HEK293 (cell line): Measurements from ENCODE around the gene MCU.

Experiments
- YY1 ChIP-seq: fragments of 450-650 bp; formaldehyde crosslinking; IDR thresholded peaks from 2 replicates; pipeline ENCODE4 v1.5.1; 2018; ENCODE audit warnings: missing biosample characterization, missing genetic modification characterization
- ZFP69B ChIP-seq: fragments of 450-650 bp; formaldehyde crosslinking; IDR thresholded peaks from 2 replicates; pipeline ENCODE4 v1.5.1; 2016; ENCODE audit warnings: missing biosample characterization, missing genetic modification characterization
- ZNF426 ChIP-seq: fragments of 450-650 bp; formaldehyde crosslinking; IDR thresholded peaks from 2 replicates; pipeline ENCODE4 v1.5.1; 2017; ENCODE audit warnings: missing biosample characterization, missing genetic modification characterization, mild to moderate bottlenecking, inconsistent platforms, moderate library complexity
- ZNF610 ChIP-seq: fragments of 450-650 bp; formaldehyde crosslinking; IDR thresholded peaks from 2 replicates; pipeline ENCODE4 v1.5.1; 2016; ENCODE audit warnings: missing biosample characterization, missing genetic modification characterization, borderline replicate concordance
- ZNF707 ChIP-seq: fragments of 450-650 bp; formaldehyde crosslinking; IDR thresholded peaks from 2 replicates; pipeline ENCODE4 v1.5.1; 2016; ENCODE audit warnings: missing biosample characterization, missing genetic modification characterization
- ZNF76 ChIP-seq: fragments of 450-650 bp; formaldehyde crosslinking; IDR thresholded peaks from 2 replicates; pipeline ENCODE4; 2016; ENCODE audit warnings: low read depth, missing biosample characterization, missing genetic modification characterization, borderline replicate concordance
- TF ChIP-seq, protein P1 (sequence below): fragments of 450-650 bp; formaldehyde crosslinking; IDR thresholded peaks from 2 replicates; pipeline ENCODE4 v1.5.1; 2016; ENCODE audit warnings: missing biosample characterization, missing genetic modification characterization
- TF ChIP-seq, protein P2 (sequence below): fragments of 450-650 bp; formaldehyde crosslinking; IDR thresholded peaks from 2 replicates; pipeline ENCODE4 v1.5.1; 2016; ENCODE audit warnings: missing biosample characterization, missing genetic modification characterization
- TF ChIP-seq, protein P3 (sequence below): fragments of 450-650 bp; formaldehyde crosslinking; IDR thresholded peaks from 2 replicates; pipeline ENCODE4 v1.5.1; 2016; ENCODE audit warnings: missing biosample characterization, missing genetic modification characterization
- TF ChIP-seq, protein P4 (sequence below): sonication (generic); formaldehyde crosslinking; IDR thresholded peaks from 2 replicates; pipeline ENCODE4 v1.8.1; 2022; ENCODE audit warnings: mild to moderate bottlenecking, moderate library complexity, missing genetic modification reagents

DNA sequence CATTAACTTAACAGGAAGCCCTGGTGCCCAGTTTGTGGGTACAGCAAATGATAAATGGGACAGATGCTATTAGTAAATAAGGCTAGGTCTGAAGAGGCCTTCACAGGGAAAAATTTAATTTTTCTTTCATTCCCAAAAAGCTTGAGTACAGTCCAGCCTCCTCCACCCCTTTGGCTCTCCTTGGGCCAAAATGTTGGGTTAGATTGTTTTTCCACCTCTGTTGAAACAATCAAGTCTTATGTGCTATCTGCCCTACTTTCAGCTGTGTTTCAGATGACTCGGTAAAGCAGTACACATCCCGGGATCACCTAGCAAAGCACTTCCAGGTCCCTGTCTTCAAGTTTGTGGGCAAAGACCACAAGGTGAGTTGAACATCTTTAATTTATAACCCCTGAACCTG lies 238.3 kb downstream of the MCU start:
- TF ChIP-seq YY1 (tag by site-specific recombination), result no peak
- TF ChIP-seq, protein P1, sequence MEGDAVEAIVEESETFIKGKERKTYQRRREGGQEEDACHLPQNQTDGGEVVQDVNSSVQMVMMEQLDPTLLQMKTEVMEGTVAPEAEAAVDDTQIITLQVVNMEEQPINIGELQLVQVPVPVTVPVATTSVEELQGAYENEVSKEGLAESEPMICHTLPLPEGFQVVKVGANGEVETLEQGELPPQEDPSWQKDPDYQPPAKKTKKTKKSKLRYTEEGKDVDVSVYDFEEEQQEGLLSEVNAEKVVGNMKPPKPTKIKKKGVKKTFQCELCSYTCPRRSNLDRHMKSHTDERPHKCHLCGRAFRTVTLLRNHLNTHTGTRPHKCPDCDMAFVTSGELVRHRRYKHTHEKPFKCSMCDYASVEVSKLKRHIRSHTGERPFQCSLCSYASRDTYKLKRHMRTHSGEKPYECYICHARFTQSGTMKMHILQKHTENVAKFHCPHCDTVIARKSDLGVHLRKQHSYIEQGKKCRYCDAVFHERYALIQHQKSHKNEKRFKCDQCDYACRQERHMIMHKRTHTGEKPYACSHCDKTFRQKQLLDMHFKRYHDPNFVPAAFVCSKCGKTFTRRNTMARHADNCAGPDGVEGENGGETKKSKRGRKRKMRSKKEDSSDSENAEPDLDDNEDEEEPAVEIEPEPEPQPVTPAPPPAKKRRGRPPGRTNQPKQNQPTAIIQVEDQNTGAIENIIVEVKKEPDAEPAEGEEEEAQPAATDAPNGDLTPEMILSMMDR (tag by site-specific recombination), result no peak
- TF ChIP-seq, protein P2, sequence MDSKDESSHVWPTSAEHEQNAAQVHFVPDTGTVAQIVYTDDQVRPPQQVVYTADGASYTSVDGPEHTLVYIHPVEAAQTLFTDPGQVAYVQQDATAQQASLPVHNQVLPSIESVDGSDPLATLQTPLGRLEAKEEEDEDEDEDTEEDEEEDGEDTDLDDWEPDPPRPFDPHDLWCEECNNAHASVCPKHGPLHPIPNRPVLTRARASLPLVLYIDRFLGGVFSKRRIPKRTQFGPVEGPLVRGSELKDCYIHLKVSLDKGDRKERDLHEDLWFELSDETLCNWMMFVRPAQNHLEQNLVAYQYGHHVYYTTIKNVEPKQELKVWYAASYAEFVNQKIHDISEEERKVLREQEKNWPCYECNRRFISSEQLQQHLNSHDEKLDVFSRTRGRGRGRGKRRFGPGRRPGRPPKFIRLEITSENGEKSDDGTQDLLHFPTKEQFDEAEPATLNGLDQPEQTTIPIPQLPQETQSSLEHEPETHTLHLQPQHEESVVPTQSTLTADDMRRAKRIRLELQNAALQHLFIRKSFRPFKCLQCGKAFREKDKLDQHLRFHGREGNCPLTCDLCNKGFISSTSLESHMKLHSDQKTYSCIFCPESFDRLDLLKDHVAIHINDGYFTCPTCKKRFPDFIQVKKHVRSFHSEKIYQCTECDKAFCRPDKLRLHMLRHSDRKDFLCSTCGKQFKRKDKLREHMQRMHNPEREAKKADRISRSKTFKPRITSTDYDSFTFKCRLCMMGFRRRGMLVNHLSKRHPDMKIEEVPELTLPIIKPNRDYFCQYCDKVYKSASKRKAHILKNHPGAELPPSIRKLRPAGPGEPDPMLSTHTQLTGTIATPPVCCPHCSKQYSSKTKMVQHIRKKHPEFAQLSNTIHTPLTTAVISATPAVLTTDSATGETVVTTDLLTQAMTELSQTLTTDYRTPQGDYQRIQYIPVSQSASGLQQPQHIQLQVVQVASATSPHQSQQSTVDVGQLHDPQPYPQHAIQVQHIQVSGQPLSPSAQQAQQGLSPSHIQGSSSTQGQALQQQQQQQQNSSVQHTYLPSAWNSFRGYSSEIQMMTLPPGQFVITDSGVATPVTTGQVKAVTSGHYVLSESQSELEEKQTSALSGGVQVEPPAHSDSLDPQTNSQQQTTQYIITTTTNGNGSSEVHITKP (tag by site-specific recombination), result no peak
- TF ChIP-seq, protein P3, sequence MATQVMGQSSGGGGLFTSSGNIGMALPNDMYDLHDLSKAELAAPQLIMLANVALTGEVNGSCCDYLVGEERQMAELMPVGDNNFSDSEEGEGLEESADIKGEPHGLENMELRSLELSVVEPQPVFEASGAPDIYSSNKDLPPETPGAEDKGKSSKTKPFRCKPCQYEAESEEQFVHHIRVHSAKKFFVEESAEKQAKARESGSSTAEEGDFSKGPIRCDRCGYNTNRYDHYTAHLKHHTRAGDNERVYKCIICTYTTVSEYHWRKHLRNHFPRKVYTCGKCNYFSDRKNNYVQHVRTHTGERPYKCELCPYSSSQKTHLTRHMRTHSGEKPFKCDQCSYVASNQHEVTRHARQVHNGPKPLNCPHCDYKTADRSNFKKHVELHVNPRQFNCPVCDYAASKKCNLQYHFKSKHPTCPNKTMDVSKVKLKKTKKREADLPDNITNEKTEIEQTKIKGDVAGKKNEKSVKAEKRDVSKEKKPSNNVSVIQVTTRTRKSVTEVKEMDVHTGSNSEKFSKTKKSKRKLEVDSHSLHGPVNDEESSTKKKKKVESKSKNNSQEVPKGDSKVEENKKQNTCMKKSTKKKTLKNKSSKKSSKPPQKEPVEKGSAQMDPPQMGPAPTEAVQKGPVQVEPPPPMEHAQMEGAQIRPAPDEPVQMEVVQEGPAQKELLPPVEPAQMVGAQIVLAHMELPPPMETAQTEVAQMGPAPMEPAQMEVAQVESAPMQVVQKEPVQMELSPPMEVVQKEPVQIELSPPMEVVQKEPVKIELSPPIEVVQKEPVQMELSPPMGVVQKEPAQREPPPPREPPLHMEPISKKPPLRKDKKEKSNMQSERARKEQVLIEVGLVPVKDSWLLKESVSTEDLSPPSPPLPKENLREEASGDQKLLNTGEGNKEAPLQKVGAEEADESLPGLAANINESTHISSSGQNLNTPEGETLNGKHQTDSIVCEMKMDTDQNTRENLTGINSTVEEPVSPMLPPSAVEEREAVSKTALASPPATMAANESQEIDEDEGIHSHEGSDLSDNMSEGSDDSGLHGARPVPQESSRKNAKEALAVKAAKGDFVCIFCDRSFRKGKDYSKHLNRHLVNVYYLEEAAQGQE, result no peak
- TF ChIP-seq, protein P4, sequence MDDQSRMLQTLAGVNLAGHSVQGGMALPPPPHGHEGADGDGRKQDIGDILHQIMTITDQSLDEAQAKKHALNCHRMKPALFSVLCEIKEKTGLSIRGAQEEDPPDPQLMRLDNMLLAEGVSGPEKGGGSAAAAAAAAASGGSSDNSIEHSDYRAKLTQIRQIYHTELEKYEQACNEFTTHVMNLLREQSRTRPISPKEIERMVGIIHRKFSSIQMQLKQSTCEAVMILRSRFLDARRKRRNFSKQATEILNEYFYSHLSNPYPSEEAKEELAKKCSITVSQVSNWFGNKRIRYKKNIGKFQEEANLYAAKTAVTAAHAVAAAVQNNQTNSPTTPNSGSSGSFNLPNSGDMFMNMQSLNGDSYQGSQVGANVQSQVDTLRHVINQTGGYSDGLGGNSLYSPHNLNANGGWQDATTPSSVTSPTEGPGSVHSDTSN (CRISPR knock-in tag), result no peak
- no peak for TF ChIP-seq ZNF426 (tag by site-specific recombination)
- TF ChIP-seq ZNF707 (tag by site-specific recombination), result no peak
- TF ChIP-seq ZNF610 (tag by site-specific recombination), result no peak
- TF ChIP-seq ZFP69B, result no peak
- TF ChIP-seq ZNF76 (tag by site-specific recombination), result no peak
